HG03342 (cell line): Measurements from ENCODE around the gene SKIC8.

Experiments used
- ATAC-seq: cut with Tn5 transposase; IDR thresholded peaks from one replicate; pipeline ENCODE4 v1.9.1; 2021; ENCODE audit warnings: mild to moderate bottlenecking, moderate library complexity; ENCODE audit not compliant: unreplicated experiment

Gene SKIC8

GRCh38 chr15:78322243-78322642 is 22.8 kb upstream of the SKIC8 start:
- ATAC-seq: no peak

GRCh38 chr15:78321786-78322185 is 22.4 kb upstream of the SKIC8 start:
- no peak for ATAC-seq

- ATAC-seq: no peak
Observed at GRCh38 chr15:78321041-78321570, 21.7 kb upstream of the SKIC8 start.

GRCh38 chr15:78320183-78320582 is 20.8 kb upstream of the SKIC8 start:
- ATAC-seq: no peak

GRCh38 chr15:78319588-78319987 is 20.2 kb upstream of the SKIC8 start:
- no peak for ATAC-seq

- no peak for ATAC-seq
Observed at GRCh38 chr15:78317145-78317836, 17.9 kb upstream of the SKIC8 start.

GRCh38 chr15:78316283-78317083 is 17.1 kb upstream of the SKIC8 start:
- ATAC-seq: no peak

GRCh38 chr15:78315686-78316282 is 16.4 kb upstream of the SKIC8 start:
- no peak for ATAC-seq

GRCh38 chr15:78314181-78314581 is 14.8 kb upstream of the SKIC8 start:
- no peak for ATAC-seq

GRCh38 chr15:78313383-78313782 is 14.0 kb upstream of the SKIC8 start:
- no peak for ATAC-seq

GRCh38 chr15:78312957-78313356 is 13.5 kb upstream of the SKIC8 start:
- ATAC-seq: no peak

- ATAC-seq: no peak
Observed at GRCh38 chr15:78312536-78312935, 13.1 kb upstream of the SKIC8 start.

- no peak for ATAC-seq
Observed at GRCh38 chr15:78311292-78311691, 11.9 kb upstream of the SKIC8 start.

GRCh38 chr15:78308422-78309032 is 9.1 kb upstream of the SKIC8 start:
- ATAC-seq: no peak

- no peak for ATAC-seq
Observed at GRCh38 chr15:78307976-78308375, 8.6 kb upstream of the SKIC8 start.

- no peak for ATAC-seq
Observed at GRCh38 chr15:78306176-78306774, 6.9 kb upstream of the SKIC8 start.

GRCh38 chr15:78304216-78305066 is 5.0 kb upstream of the SKIC8 start:
- no peak for ATAC-seq

- no peak for ATAC-seq
Observed at GRCh38 chr15:78302579-78303312, 3.3 kb upstream of the SKIC8 start.

- no peak for ATAC-seq
Observed at GRCh38 chr15:78301828-78302227, 2.4 kb upstream of the SKIC8 start.
